ENCODE measurements around the gene KLHDC10. TPM values are rescaled to one million over a fixed set of nuclear protein-coding genes. Genes with fewer than 3 reads are reported as not detected.
"Not testable (repeated sequence)": the region's sequence is repeated elsewhere in the genome, so short reads cannot be mapped to it uniquely, and the experiment has no call there.

The KLHDC10 gene
- total RNA-seq, 4 donors from 2014 or later = 20.0 to 25.9 (median 23.8) TPM

DNA sequence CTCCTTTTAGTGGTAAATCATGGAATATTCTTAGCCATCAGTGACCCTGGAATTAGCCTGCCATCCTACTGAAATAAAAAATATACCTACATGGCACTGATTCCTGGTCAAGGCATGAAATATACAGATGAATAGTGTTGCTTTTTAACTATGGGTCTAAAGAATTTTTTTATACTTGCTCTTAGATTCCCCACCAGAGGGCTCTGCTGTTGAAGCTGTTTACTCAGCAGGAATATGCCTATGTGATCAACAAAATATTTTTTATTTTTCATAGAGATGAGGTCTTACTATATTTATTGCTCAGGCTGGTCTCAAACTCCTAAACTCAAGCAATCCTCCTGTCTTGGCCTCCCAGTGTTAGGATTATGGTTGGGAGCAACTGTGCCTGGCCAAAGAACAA, 32.6 kb upstream of the KLHDC10 start:
- no peak for ATAC-seq (ENCODE audit: low FRiP score)
- TF ChIP-seq, protein P1, sequence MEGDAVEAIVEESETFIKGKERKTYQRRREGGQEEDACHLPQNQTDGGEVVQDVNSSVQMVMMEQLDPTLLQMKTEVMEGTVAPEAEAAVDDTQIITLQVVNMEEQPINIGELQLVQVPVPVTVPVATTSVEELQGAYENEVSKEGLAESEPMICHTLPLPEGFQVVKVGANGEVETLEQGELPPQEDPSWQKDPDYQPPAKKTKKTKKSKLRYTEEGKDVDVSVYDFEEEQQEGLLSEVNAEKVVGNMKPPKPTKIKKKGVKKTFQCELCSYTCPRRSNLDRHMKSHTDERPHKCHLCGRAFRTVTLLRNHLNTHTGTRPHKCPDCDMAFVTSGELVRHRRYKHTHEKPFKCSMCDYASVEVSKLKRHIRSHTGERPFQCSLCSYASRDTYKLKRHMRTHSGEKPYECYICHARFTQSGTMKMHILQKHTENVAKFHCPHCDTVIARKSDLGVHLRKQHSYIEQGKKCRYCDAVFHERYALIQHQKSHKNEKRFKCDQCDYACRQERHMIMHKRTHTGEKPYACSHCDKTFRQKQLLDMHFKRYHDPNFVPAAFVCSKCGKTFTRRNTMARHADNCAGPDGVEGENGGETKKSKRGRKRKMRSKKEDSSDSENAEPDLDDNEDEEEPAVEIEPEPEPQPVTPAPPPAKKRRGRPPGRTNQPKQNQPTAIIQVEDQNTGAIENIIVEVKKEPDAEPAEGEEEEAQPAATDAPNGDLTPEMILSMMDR (IDR thresholded peaks at IDR 0.05) = no peak
- no peak for DNase-seq (ENCODE audit: low spot score)

DNA sequence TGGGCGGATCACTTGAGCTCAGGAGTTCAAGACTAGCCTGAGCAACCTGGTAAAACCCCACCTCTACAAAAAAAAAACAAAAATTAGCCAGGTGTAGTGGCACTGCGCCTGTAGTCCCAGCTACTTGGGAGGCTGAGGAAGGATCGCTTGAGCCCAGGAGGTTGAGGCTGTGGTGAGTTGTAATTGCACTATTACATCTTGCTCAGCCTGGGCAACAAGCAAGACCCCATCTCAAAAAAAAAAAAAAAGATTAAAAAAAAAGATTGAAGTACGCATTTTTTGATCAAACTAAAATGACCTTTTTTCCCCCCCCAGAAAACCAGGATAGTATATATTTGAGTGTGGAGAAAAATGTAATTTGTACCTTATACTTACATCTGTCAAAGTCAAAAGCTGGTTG, 29.8 kb upstream of the KLHDC10 start:
- TF ChIP-seq, protein P1 (IDR thresholded peaks at IDR 0.05) = no peak
- DNase-seq (ENCODE audit: low spot score) (no peak), ATAC-seq (ENCODE audit: low FRiP score) (no peak)

DNA sequence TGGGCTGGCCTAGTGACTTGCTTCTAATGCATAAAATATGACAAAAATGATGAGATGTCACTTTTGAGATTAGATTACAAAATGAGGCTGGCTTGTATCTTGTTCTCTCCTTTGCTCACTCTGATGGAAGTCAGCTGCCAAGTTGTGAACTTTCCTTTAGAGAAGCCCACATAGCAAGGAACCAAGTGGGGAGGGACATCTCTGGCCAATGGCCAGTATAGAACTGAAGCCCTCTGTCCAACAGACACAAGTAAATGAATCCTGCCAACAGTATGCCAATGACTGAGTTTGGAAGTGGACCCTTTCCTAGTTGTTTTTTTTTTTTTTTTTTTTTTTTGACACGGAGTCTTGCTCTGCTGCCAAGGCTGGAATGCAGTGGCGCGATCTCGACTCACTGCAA, 22.5 kb upstream of the KLHDC10 start:
- TF ChIP-seq, protein P1 (IDR thresholded peaks at IDR 0.05) = no peak
- DNase-seq (ENCODE audit: low spot score) (no peak), ATAC-seq (ENCODE audit: low FRiP score) (no peak)

DNA sequence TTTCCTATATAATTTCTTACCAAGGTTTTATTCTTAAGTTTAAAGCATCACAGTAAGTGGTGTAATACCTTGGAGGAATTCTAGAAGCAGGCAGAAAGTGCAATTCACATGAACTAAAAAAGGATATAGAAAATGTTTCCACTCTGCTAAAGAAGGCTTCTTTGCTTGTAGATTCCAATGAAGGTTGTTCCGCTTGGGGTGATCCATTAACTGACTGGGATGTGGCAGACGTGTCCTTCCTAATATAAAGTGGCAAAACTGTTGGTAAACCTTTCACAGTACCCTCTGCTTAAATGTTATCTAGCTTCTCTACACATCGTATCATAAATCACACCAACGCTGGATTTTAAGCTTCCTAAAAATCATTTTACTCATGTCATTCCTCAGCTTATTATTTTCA, 21.4 kb upstream of the KLHDC10 start:
- no peak for DNase-seq (ENCODE audit: low spot score)
- TF ChIP-seq, protein P1 (IDR thresholded peaks at IDR 0.05) = no peak
- ATAC-seq (ENCODE audit: low FRiP score) = no peak

DNA sequence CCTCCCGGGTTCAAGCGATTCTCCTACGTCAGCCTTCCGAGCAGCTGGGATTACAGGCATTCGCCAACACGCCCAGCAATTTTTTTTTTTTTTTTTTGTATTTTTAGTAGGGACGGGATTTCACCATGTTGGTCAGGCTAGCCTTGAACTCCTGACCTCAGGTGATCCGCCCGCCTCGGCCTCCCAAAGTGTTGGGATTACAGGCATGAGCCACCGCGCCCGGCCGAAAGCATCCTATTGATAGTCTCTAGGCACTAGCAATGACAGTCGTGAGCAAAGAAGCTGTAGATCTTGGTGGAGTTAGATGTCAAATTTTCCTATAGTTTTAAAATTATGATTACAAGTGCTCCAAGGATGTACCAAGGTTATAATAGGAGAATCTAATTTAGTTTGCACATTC, 18.1 kb upstream of the KLHDC10 start:
- not testable (repeated sequence) for DNase-seq (ENCODE audit: low spot score); ATAC-seq (ENCODE audit: low FRiP score)

DNA sequence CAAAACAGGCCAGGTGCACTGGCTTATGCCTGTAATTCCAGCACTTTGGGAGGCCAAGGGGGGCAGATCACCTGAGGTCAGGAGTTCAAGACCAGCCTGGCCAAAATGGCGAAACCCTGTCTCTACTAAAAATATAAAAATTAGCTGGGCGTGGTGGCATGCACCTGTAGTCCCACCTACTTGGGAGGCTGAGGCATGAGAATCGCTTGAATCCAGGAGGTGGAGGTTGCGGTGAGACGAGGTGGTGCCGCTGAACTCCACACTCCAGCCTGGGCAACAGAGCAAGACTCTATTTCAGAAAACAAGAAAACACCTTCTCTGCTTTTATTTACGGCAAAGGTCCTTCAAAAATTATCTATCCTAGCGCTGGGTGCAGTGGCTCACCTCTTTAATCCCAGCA, 15.1 kb upstream of the KLHDC10 start:
- not testable (repeated sequence) for ATAC-seq (ENCODE audit: low FRiP score)

DNA sequence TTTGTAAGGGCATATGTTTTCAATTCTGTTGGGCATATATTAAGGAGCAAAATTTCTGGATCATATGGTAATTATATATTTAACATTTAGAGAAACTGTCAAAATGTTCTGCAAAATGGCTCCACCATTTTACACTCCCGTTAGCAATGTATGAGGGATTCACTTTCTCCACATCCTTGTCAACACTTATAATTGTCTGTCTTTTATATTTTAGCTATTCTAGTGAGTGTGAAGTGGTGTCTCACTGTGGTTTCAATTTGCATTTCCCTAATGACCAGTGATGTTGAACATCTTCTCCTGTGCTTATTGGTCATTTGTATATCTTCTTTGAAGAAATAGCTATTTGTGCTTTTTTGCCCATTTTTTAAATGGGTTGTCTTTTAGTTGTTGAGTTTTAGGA, 8.1 kb upstream of the KLHDC10 start:
- TF ChIP-seq, protein P1 (IDR thresholded peaks at IDR 0.05) = no peak
- DNase-seq (ENCODE audit: low spot score) (no peak), ATAC-seq (ENCODE audit: low FRiP score) (no peak)

More for the DNA sequence above, 15.1 kb upstream of the KLHDC10 start:
- not testable (repeated sequence) for DNase-seq (ENCODE audit: low spot score)

DNA sequence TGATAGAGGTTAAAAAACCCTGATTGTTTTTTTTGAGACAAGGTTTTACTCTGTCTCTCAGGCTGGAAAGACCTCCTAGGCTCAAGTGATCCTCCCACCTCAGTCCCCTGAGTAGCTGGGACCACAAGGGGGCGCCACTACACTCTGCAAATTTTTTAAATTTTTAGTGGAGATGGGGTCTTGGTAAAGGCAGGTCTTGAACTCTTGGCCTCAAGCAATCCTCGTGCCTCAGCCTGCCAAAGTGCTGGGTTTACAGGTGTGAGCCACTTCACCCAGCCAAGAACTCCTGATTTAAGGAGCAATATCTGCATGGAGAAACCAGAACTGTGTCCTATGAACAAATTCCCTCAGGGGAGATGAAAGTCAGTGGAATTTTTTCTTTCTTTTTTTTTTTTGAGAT, 7.3 kb upstream of the KLHDC10 start:
- TF ChIP-seq, protein P1 (IDR thresholded peaks at IDR 0.05) = no peak
- ATAC-seq (ENCODE audit: low FRiP score) = no peak
- no peak for DNase-seq (ENCODE audit: low spot score)

DNA sequence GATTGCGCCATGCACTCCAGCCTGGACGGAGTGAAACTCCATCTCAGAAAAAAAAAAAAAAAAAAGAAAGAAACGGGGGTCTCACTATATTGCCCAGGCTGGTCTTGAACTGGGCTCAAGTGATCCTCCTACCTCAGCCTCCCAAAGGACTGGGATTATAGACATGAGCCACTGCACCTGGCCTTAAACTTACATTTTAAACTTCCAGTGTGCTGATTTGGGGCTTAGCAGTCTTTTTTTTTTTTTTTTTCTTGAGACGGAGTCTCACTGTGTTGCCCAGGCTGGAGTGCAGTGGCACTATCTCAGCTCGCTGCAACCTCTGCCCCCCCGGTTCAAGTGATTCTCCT, 5.8 kb upstream of the KLHDC10 start:
- ATAC-seq (ENCODE audit: low FRiP score); DNase-seq (ENCODE audit: low spot score): not testable (repeated sequence)
